ENCODE data around the gene ZBTB3. TPM values are rescaled to one million over a fixed set of nuclear protein-coding genes. Genes with fewer than 3 reads are reported as not detected.

ZBTB3 gene
- total RNA-seq: 9.7 and 12.7 TPM in 2 replicates

GRCh38 chr11:62753736-62754603, at the start of gene ZBTB3:
ZBTB3 (minus strand) TSS chr11:62754160; CDS start chr11:62753664, 496 bp downstream.

GRCh38 chr11:62791501-62792201, 37.7 kb upstream of the ZBTB3 start, which contains the start of gene TMEM223:
TMEM223 (minus strand) TSS chr11:62792006; CDS start chr11:62791994, 12 bp downstream.

GRCh38 chr11:62787005-62787759, 33.2 kb upstream of the ZBTB3 start, which contains the start of gene TMEM179B:
TMEM179B (plus strand) TSS chr11:62787402; CDS start chr11:62787432, 30 bp downstream.

GRCh38 chr11:62771144-62772021, 17.4 kb upstream of the ZBTB3 start, which contains the start of gene TAF6L:
TAF6L (plus strand) TSS chr11:62771396; CDS start chr11:62775784, 4,388 bp downstream.

GRCh38 chr11:62728171-62728988, 25.6 kb downstream of the ZBTB3 start, which contains the start of gene TTC9C:
TTC9C (plus strand) TSS chr11:62728486; CDS start chr11:62728849, 363 bp downstream.

GRCh38 chr11:62727165-62727871, 26.6 kb downstream of the ZBTB3 start, which contains the start of gene HNRNPUL2:
HNRNPUL2 (minus strand) TSS chr11:62727457; CDS start chr11:62727156, 301 bp downstream.

GRCh38 chr11:62707277-62707861, 46.6 kb downstream of the ZBTB3 start, which contains the start of the genes BSCL2 and GNG3:
BSCL2 (minus strand) TSS chr11:62707424; CDS start chr11:62707195, 229 bp downstream.
GNG3 (plus strand) TSS chr11:62707676; CDS start chr11:62708296, 620 bp downstream.

Other genes with a start within 250 kb of the ZBTB3 start
- gene AHNAK, start 207.4 kb downstream of the ZBTB3 start, total RNA-seq: 388 and 488 TPM in 2 replicates
- gene EEF1G, start 180.3 kb downstream of the ZBTB3 start, total RNA-seq: 1,708 and 1,734 TPM in 2 replicates
- gene TUT1, start 162.6 kb downstream of the ZBTB3 start, total RNA-seq: 4.8 and 6.7 TPM in 2 replicates
- 110 and 118 TPM in 2 replicates for gene MTA2, start 152.3 kb downstream of the ZBTB3 start, total RNA-seq
- 12.8 and 14.3 TPM in 2 replicates for gene EML3, start 141.4 kb downstream of the ZBTB3 start, total RNA-seq
- gene ROM1, start 140.9 kb downstream of the ZBTB3 start, total RNA-seq: 5.5 and 7.8 TPM in 2 replicates
- gene B3GAT3, start 132.2 kb downstream of the ZBTB3 start, total RNA-seq: 22.3 and 35.2 TPM in 2 replicates
- gene GANAB, start 107.5 kb downstream of the ZBTB3 start, total RNA-seq: 249 and 288 TPM in 2 replicates
- 15.1 and 22.9 TPM in 2 replicates for gene INTS5, start 100.9 kb downstream of the ZBTB3 start, total RNA-seq
- gene C11orf98, start 89.0 kb downstream of the ZBTB3 start, total RNA-seq: 39.7 and 43.3 TPM in 2 replicates
- 7.4 and 7.5 TPM in 2 replicates for gene CSKMT, start 88.8 kb downstream of the ZBTB3 start, total RNA-seq
- gene UQCC3, start 82.5 kb downstream of the ZBTB3 start, total RNA-seq: 11.7 and 12.1 TPM in 2 replicates
- 2.4 and 3.0 TPM in 2 replicates for gene LBHD1, start 81.9 kb downstream of the ZBTB3 start, total RNA-seq
- gene UBXN1, start 75.1 kb downstream of the ZBTB3 start, total RNA-seq: 193 and 199 TPM in 2 replicates
- gene LRRN4CL, start 64.6 kb downstream of the ZBTB3 start, total RNA-seq: 10.6 and 11.7 TPM in 2 replicates
- gene BSCL2, start 46.7 kb downstream of the ZBTB3 start, total RNA-seq: 58.3 and 73.6 TPM in 2 replicates
- gene GNG3, start 46.5 kb downstream of the ZBTB3 start, total RNA-seq: not detected in 2 replicates
- 7.3 and 9.7 TPM in 2 replicates for gene HNRNPUL2, start 26.7 kb downstream of the ZBTB3 start, total RNA-seq
- gene TTC9C, start 25.7 kb downstream of the ZBTB3 start, total RNA-seq: 34.0 and 37.4 TPM in 2 replicates
- gene POLR2G, start 7.4 kb upstream of the ZBTB3 start, total RNA-seq: 62.2 and 77.1 TPM in 2 replicates
- 12.1 and 19.1 TPM in 2 replicates for gene TAF6L, start 17.2 kb upstream of the ZBTB3 start, total RNA-seq
- 35.7 and 38.4 TPM in 2 replicates for gene TMEM179B, start 33.2 kb upstream of the ZBTB3 start, total RNA-seq
- 12.8 and 16.0 TPM in 2 replicates for gene TMEM223, start 37.8 kb upstream of the ZBTB3 start, total RNA-seq
- 9.7 and 21.1 TPM in 2 replicates for gene NXF1, start 51.3 kb upstream of the ZBTB3 start, total RNA-seq
- 46.2 and 49.9 TPM in 2 replicates for gene STX5, start 77.9 kb upstream of the ZBTB3 start, total RNA-seq
- gene TEX54, start 78.7 kb upstream of the ZBTB3 start, total RNA-seq: not detected in 2 replicates
- 51.0 and 77.9 TPM in 2 replicates for gene WDR74, start 85.4 kb upstream of the ZBTB3 start, total RNA-seq
- 210 and 296 TPM in 2 replicates for gene SLC3A2, start 126.7 kb upstream of the ZBTB3 start, total RNA-seq
- gene CHRM1, start 167.2 kb upstream of the ZBTB3 start, total RNA-seq: not detected in 2 replicates
- not detected in 2 replicates for gene SLC22A6, start 230.8 kb upstream of the ZBTB3 start, total RNA-seq

Measured in smooth muscle cell of bladder (primary cell).